Keratinocyte (primary cell): ENCODE results near the gene LAMB4. TPM values are rescaled to one million over a fixed set of nuclear protein-coding genes. Genes with fewer than 3 reads are reported as not detected.

Source experiments
- DNase-seq: peaks from one replicate; pipeline ENCODE4 v3.0.0-alpha.2; 2011; ENCODE audit warnings: low read depth, missing footprints, low spot score
- FAIRE-seq: peaks from 2 replicates; lab custom pipeline; 2011; peaks lifted over from hg19 to GRCh38; lab: Jason Lieb, UNC
- H2AFZ ChIP-seq: 2 replicates; pipeline ENCODE4 v1.6.0; 2012; ENCODE audit warnings: low read length, control low read depth, inconsistent platforms; ENCODE audit not compliant: control insufficient read depth
- H3K27ac ChIP-seq: 2 replicates; pipeline ENCODE4 v1.5.1; 2011; ENCODE audit warnings: low read length; ENCODE audit not compliant: control insufficient read depth, insufficient read depth
- H3K27me3 ChIP-seq: 3 replicates; pipeline ENCODE4 v1.6.0; 2011; ENCODE audit warnings: low read length; ENCODE audit not compliant: control insufficient read depth, insufficient read depth; ENCODE audit errors: extremely low read depth
- H3K36me3 ChIP-seq, 2 experiments: 2 replicates in 1 of 2; 3 replicates in 1 of 2; pipeline ENCODE4 v1.5.1; 2011; ENCODE audit warnings: low read length in 2 of 2, mild to moderate bottlenecking in 1 of 2; ENCODE audit not compliant: control insufficient read depth in 2 of 2, insufficient read depth in 2 of 2; ENCODE audit errors: extremely low read depth in 1 of 2
- H3K4me1 ChIP-seq: 3 replicates; pipeline ENCODE4 v1.5.1; 2011; ENCODE audit warnings: low read length; ENCODE audit not compliant: control insufficient read depth, insufficient read depth; ENCODE audit errors: extremely low read depth
- H3K4me2 ChIP-seq: 3 replicates; pipeline ENCODE4 v1.6.0; 2011; ENCODE audit warnings: low read depth, low read length; ENCODE audit not compliant: control insufficient read depth, insufficient read depth; ENCODE audit errors: extremely low read depth
- H3K4me3 ChIP-seq, 3 experiments: fragments of 200-600 bp in 1 of 3; sonication (generic) in 1 of 3; 2 replicates in 2 of 3; 3 replicates in 1 of 3; pipeline ENCODE4 v1.5.1; 2011 to 2016; ENCODE audit warnings: low read length in 3 of 3, mild to moderate bottlenecking in 3 of 3, control low read depth in 2 of 3, inconsistent platforms in 1 of 3, low read depth in 1 of 3, mixed read lengths in 1 of 3, mixed run types in 1 of 3, moderate library complexity in 1 of 3; ENCODE audit not compliant: control insufficient read depth in 2 of 3, insufficient read depth in 2 of 3; ENCODE audit errors: extremely low read depth in 1 of 3
- H3K79me2 ChIP-seq: 2 replicates; pipeline ENCODE4 v1.6.0; 2012; ENCODE audit warnings: low read length; ENCODE audit not compliant: control insufficient read depth, insufficient read depth
- H3K9ac ChIP-seq: 3 replicates; pipeline ENCODE4 v1.6.0; 2011; ENCODE audit warnings: low read length; ENCODE audit not compliant: control insufficient read depth, insufficient read depth; ENCODE audit errors: extremely low read depth
- H3K9me1 ChIP-seq: 3 replicates; pipeline ENCODE4 v1.6.0; 2011; ENCODE audit warnings: low read length; ENCODE audit not compliant: control insufficient read depth, insufficient read depth; ENCODE audit errors: extremely low read depth
- H3K9me3 ChIP-seq: 2 replicates; pipeline ENCODE4 v1.5.1; 2012; ENCODE audit warnings: low read depth, low read length; ENCODE audit not compliant: control insufficient read depth
- H4K20me1 ChIP-seq: 3 replicates; pipeline ENCODE4 v1.6.0; 2011; ENCODE audit warnings: low read length; ENCODE audit not compliant: control insufficient read depth, insufficient read depth; ENCODE audit errors: extremely low read depth
- CTCF ChIP-seq, 3 experiments: IDR thresholded peaks in 1 of 3; conservative IDR thresholded peaks in 1 of 3; optimal IDR thresholded peaks in 1 of 3; 2 replicates in 2 of 3; 3 replicates in 1 of 3; pipeline versions ENCODE3 to v1.5.1; 2011; ENCODE audit warnings: low read length in 3 of 3, mild to moderate bottlenecking in 3 of 3, moderate library complexity in 2 of 3, control low read depth in 1 of 3, inconsistent platforms in 1 of 3; ENCODE audit not compliant: insufficient read depth in 2 of 3; ENCODE audit errors: extremely low read depth in 1 of 3
- EZH2 ChIP-seq: IDR thresholded peaks from one replicate; pipeline ENCODE4 v1.6.1; 2012; ENCODE audit warnings: inconsistent platforms, mild to moderate bottlenecking, low read length, moderate library complexity
- dilution Hi-C: fragments of 300-500 bp; cut with MboI; formaldehyde crosslinking; loops from one replicate; pipeline ENCODE4 v1.7.0; 2020; ENCODE audit warnings: low sequenced_read_pairs; ENCODE audit not compliant: extremely low pct_ligation_motif_present
- polyA plus RNA-seq, 5 experiments: library from polyadenylated mRNA; depleted of rRNA in 3 of 5; stranded (reverse) in 3 of 5; stranded (forward) in 1 of 5; unstranded in 1 of 5; fragments of >200 nt; gene quantifications; 1 replicate in 1 of 5; 2 replicates in 3 of 5; 3 replicates in 1 of 5; pipeline versions ENCODE4 v1.2.1 to v1.2.3, GENCODE V29; 2011 to 2012; ENCODE audit warnings: missing spikeins in 2 of 5, low read depth in 1 of 5, low replicate concordance in 1 of 5

LAMB4 gene
- polyA plus RNA-seq, 1 donor (not counting 4 experiments of a cell fraction or from before 2014, with no cell fraction given): 3.7 TPM

GRCh38 chr7:108109221-108109908 is 20.8 kb downstream of the LAMB4 start:
- dilution Hi-C loops: no loop called here
- FAIRE-seq: peak; percentile 57
- Histone ChIP-seq H3K9me1 (no peaks in the 10 kb centered on the region), H3K36me3 (no peaks in the 10 kb centered on the region), H4K20me1 (no peaks in the 10 kb centered on the region), H3K27ac (no peak overlapping the region), H3K4me1 (no peaks in the 10 kb centered on the region), H3K4me3 (no peak overlapping the region), H2AFZ (no peak overlapping the region), H3K9me3 (no peaks in the 10 kb centered on the region), H3K4me2 (no peak overlapping the region), H3K27me3 (no peaks in the 10 kb centered on the region), H3K9ac (no peak overlapping the region), H3K79me2 (no peaks in the 10 kb centered on the region)
- TF ChIP-seq EZH2: no peak
- TF ChIP-seq CTCF (optimal IDR thresholded peaks at IDR 0.05 in 1 of 3, IDR thresholded peaks at IDR 0.05 in 1 of 3, conservative IDR thresholded peaks at IDR 0.05 in 1 of 3; ENCODE audit: extremely low read depth in 1 of 3, insufficient read depth in 2 of 3, low read length in 3 of 3): peak; percentile 49 to 81 (median 51)
- DNase-seq: no peak

GRCh38 chr7:108108131-108108530 is 22.0 kb downstream of the LAMB4 start:
- TF ChIP-seq CTCF (optimal IDR thresholded peaks at IDR 0.05 in 1 of 3, IDR thresholded peaks at IDR 0.05 in 1 of 3, conservative IDR thresholded peaks at IDR 0.05 in 1 of 3; ENCODE audit: extremely low read depth in 1 of 3, insufficient read depth in 2 of 3, low read length in 3 of 3) (no peak), EZH2 (no peak)
- no peaks in the 10 kb centered on the region for H3K4me1 ChIP-seq
- no peak overlapping the region for H3K4me3 ChIP-seq
- H4K20me1 ChIP-seq: no peaks in the 10 kb centered on the region
- no peaks in the 10 kb centered on the region for H3K9me1 ChIP-seq
- H3K27ac ChIP-seq: no peak overlapping the region
- H3K36me3 ChIP-seq: no peaks in the 10 kb centered on the region
- FAIRE-seq: no peak
- no peaks in the 10 kb centered on the region for H3K27me3 ChIP-seq
- no peaks in the 10 kb centered on the region for H3K79me2 ChIP-seq
- H3K4me2 ChIP-seq: no peak overlapping the region
- H2AFZ ChIP-seq: no peak overlapping the region
- H3K9ac ChIP-seq: no peak overlapping the region
- dilution Hi-C loops: no loop called here
- H3K9me3 ChIP-seq: no peaks in the 10 kb centered on the region
- DNase-seq: no peak
